HCEC 1CT (cell line): ENCODE results near the gene DYRK2.

Experiments
- DNase-seq: peaks from one replicate; pipeline ENCODE4 v3.0.0-alpha.2; 2017

The DYRK2 gene

GRCh38 chr12:67648521-67649260 is at the start of gene DYRK2:
TSS of gene DYRK2 (plus strand) at chr12:67648745. CDS start at chr12:67649134, 389 bp downstream.
- DNase-seq, result peak; percentile 80

DNA sequence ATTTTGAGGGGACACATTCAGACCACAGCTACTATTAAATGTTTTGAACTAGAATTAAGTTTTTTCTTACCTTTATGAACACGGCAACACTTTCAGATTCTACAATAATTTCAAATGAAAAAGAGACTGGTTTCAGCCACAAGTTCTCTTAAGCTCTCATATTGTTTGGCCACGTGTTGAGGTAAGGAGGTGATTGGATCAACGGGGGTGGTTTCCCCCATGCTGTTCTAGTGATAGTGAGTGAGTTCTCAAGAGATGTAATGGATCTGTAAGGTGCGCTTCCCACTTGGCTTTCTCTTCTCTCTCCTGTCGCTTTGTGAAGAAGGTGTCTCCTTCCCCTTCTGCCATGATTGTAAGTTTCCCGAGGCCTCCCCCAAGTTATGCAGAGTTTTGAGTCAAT is 48.9 kb upstream of the DYRK2 start:
- DNase-seq, result no peak

DNA sequence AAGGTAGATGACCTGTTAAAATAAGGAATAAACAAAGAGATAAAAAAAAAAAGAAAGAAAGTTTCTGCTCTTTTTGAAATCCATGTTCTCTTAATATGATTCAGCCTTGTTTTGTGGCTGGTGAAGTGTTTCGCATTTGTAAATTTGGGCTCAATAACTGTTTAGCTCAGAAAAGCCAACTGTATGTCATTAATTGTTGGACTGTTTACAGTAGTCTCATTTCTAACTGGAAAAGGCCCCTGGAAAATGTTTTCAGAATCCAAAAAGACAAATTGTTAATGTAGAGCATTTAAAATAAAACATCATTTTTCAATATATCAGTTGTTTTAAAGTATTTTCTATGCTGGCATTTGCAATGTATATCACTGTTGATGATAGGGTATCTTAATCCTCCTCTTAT is 47.4 kb upstream of the DYRK2 start:
- no peak for DNase-seq

GRCh38 chr12:67609226-67609870 is 39.2 kb upstream of the DYRK2 start:
- no peak for DNase-seq

DNA sequence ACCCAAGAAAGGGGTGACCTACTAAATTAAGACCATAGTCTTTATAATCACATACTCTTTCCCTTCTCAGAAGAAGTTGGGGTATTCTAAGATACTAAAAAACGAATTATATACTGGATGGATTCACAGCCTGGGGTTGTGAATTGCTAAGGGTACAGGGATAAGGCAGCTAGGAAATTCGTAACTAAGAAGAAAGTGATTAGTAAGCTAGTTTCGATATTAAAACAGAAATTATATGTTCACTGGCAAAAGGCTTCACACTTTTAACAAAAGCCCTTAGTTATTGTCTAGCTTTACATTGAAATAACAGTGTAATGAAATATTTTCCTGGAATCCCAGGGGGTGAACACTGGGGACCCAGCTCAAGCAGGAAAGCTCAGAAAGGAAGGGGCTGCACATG is 35.5 kb upstream of the DYRK2 start:
- DNase-seq, result no peak

DNA sequence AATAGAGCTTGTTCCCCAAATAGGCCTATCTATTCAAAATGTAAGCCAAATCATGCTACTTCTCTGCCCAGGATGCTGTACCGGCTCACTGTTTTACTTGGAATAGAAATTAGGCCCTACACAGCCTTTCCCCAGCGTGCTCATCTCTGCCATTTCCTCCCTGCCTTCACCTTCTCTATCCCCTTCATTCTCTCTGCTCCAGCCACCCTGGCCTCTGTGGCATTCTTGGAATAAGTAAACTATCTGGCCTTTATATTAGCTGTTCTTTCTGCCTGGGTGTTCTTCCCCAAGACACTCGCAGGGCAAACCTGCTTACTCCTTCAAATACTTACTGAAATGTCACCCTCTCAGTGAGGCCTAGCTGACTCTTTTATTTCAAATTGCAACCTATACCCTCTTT is 30.9 kb upstream of the DYRK2 start:
- DNase-seq, result no peak

DNA sequence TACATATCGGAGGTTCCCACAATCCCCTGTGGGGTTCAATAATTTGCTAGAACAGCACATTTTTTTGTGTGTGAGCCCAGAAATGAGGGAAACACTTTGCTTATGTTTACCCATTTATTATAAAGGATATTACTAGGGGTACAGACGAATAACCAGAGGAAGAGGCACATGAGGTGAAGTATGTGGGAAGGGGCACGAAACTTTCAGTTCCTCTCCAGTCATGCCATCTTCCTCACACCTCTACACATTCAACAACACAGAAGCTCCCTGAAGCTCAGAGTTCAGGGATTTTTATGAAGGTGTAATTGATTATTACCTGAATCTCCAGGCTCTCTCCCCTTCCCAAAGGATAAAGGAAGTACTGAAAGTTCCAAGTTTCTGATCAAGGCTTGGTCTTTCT is 30.2 kb upstream of the DYRK2 start:
- no peak for DNase-seq

DNA sequence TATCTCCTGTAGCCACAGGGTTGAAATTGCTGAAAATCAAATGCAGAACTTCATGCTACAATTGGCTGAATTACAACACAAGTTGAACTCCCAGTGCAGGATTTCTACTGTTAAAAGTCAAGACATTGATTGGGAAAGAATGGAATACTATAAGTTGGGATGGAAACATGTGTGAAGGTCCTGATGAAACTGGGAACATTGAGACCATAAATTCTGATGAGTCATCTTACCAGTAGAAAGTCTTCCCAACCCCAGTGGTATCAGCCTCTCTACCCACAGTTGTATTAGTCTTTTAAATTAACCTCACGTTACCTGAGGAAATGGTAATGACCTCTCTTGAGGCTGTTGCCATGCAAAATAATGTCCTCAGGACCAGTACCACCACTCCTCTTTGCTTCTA is 27.4 kb upstream of the DYRK2 start:
- no peak for DNase-seq

GRCh38 chr12:67621926-67622325 is 26.6 kb upstream of the DYRK2 start:
- no peak for DNase-seq

DNA sequence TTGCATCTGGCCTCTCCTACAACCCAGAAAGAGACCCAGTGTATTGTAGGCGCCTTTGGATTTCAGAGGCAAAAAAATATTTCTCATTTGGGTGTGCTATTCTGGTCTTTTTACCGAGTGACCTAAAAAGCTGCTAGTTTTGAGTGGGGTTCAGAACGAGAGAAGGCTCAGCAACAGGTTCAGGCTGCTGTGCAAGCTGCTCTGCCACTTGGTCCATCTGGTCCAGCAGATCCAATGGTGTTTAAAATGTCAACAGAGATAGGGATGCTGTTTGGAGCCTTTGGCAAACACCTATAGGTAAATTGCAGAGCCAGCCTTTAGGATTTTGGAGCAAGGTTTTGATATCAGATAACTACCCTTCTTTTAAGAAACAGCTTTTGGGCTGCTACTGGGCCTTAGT is 25.3 kb upstream of the DYRK2 start:
- no peak for DNase-seq

GRCh38 chr12:67624355-67624754 is 24.2 kb upstream of the DYRK2 start:
- DNase-seq, result no peak

DNA sequence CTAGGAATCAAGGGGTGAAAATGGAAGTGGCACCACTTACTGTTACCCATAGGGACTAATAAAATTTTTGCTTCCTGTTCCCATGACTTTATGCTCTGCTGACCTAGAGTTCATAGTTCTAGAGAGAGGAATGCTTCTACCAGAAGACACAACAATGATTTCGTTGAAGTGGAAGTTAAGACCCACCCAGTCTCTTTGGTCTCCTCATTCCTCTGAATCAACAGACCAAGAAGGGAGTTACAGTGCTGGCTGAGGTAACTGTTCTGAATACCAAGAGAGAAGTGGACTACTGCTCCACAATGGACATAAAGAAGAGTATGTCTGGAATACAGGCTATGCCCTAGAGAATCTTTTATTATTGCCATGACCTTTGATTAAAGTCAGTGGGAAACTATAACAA is 23.5 kb upstream of the DYRK2 start:
- no peak for DNase-seq

DNA sequence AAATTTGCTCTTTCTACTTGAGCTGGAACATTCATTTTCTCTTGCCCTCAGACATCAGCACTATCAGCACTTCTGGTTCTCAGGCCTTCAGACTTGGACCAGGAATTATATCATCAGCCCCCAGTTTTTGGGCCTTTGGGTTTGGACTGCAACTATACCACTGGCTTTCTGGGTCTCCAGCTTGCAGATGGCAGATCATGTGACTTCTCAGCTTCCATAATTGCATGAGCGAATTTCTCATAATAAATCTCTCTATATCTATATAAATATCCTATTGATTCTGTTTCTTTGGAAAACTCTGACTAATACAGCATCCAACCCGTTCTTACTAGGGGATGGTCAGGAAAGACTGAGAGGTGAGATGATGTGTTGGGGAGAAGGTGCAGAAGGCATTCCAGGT is 22.4 kb upstream of the DYRK2 start:
- DNase-seq, result no peak

GRCh38 chr12:67630373-67631088 is 18.0 kb upstream of the DYRK2 start:
- DNase-seq, result no peak

DNA sequence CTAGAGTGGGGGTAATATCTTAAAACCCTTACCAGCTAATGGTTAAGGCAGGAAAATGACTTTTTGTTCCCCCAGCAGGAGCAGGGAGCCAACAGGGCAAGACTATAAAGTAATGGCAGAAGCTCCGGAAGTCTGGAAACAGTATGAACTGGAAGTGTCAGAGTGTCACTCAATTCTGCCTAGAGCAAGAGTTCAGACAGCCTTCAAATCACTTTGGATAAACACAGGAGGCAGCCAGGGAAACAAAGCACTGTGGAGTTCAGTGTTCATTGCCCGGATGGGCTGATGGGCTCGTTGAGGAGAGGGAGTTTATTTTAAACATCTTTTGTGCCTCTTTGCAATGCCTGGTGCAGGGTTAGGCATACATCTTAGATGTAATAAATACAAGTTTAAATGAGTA is 16.5 kb upstream of the DYRK2 start:
- no peak for DNase-seq

- no peak for DNase-seq
Measured at GRCh38 chr12:67633024-67633610, 15.4 kb upstream of the DYRK2 start.

- no peak for DNase-seq
Measured at GRCh38 chr12:67633708-67634107, 14.8 kb upstream of the DYRK2 start.

DNA sequence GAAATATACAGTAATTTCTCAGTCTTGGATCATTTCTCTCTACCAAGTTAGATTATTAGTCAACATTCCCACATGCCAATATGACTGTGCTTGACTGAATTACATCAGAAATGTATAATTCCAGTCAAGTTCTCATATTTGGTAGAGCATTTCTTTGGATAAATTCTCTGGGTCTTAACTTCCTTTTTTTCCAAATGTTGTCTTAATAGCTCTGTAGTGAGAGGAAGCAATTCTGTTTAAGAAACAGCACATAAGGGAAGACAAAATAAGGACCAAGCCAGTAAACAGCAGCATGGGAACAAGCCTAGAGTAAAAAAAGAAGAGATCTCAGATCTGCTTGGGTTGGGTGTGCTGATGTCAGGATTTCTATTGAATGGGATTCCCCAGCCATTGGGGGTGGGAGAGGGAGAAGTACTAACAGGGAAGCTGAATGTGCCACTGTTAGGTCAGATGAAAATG is 14.2 kb upstream of the DYRK2 start:
- DNase-seq, result no peak

- DNase-seq, result no peak
Measured at GRCh38 chr12:67637718-67638117, 10.8 kb upstream of the DYRK2 start.

DNA sequence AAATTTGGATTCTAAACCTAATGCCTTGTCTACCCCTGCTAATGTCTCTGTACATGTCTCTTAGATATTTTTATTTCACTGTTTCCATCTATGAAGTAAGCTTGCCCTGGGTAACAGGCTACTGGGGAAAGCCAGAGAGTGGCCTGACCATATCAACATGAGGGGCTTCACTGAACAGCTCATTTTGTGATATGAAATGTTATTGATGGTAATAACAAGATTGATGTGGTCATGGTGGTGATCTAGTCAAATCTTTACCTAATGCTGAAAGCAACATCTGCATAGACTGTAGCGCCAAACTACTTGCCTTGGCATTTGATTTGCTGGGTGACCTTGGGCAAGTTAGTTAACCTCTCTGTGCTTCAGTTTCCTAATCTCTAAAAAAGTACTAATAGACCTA is 9.9 kb upstream of the DYRK2 start:
- DNase-seq, result no peak

DNA sequence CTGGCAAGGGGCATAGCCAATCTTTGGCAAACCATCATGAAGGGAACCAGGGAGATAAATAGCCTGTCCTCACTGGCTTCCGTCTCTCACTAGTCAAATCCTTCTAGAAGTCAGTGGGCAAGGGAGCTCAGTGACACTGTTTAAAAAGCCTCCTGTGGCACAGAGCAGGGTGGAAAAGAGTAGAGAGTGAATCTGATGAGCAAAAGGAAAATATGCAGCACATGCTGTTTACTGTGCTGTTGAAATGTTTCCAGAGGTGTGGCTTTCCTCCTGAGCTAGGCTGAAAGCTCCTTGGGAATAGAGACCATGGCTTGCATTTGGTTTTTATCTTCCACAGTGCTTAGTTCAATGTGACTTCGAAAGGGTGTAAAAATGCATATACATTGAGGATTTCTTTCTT is 7.7 kb upstream of the DYRK2 start:
- no peak for DNase-seq

DNA sequence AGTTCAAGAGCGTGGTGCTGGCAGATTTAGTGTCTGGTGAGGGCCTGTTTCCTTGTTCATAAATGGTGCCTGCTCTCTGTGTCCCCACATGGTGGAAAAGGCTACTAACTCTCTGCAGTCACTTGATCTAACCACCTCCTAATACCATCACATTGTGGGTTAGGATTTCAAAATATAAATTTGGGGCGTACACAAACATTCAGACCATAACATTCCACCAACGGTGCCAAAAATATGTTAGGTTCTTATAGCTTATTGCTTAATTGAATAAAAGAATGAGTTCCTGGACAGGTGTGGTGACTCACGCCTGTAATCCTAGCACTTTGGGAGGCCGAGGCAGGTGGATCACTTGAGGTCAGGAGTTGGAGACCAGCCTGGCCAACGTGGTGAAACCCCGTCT is 3.4 kb upstream of the DYRK2 start:
- DNase-seq, result no peak

DNA sequence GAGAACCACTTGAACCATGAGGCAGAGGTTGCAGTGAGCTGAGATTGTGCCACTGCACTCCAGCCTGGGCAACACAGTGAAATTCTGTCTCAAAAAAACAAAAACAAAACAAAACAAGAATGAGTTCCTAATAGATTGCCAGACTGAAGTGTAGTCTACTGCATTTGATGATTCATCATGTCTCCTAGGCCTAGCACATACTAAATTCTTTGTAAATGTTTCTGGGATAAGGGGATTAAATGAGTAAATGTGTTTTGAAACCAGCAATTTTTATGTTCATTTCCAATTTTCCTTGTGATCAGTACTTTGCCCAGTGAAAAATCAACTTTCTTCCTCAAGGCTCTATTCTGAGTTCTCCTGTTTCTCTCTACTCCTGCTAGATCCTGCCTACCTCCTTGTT is 2.9 kb upstream of the DYRK2 start:
- DNase-seq, result peak; percentile 77

DNA sequence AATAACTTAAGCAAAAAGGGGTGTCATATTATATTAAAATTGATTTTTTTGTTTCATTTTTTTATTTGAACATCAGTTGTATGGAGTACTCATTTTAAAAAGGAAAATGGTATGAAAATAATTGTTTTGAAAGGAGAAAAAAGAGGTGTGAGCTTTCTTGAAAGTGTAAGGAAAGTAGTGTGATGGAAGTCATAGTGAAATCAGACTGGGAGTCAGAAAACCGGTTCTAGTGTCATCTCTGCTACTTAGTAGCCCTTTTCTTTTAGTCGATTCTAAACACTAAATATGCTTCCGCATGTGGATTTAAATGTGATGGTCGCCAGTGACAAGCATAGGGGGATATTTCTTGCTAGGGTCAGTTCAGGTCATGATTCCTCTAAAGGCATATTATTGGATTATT is 1.8 kb upstream of the DYRK2 start:
- no peak for DNase-seq
